GM20000 (cell line): ENCODE measurements around the gene COL4A2.
"Not testable (repeated sequence)": the region's sequence is repeated elsewhere in the genome, so short reads cannot be mapped to it uniquely, and the experiment has no call there.

Experiments used
- DNase-seq: peaks from one replicate; pipeline ENCODE4 v3.0.0; 2012; ENCODE audit warnings: low spot score
- TF ChIP-seq, protein P1 (sequence below): IDR thresholded peaks from 2 replicates; pipeline ENCODE4 v1.5.1; 2012; ENCODE audit warnings: mild to moderate bottlenecking, control low read depth; ENCODE audit errors: extremely low read depth, missing control alignments

COL4A2 gene

DNA sequence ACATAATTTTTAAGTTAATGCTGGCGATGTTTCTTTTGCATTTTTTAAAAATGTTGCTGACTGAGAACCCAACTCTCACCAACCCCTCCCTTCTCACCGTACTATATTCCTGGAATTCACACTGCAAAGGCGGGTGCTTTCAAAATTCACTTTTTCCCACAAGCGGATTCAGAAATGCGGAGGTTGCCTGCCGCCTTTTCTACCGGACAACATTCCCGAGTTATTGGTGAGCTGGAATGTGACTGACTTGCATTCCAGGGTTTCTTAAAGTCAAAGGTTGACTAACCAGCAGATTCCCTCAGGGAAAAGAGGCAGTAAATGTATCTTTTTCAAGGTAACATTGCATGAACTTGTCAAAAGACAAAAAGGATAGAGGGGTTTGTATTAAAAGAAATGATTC is 141.1 kb downstream of the COL4A2 start:
- TF ChIP-seq, protein P1, sequence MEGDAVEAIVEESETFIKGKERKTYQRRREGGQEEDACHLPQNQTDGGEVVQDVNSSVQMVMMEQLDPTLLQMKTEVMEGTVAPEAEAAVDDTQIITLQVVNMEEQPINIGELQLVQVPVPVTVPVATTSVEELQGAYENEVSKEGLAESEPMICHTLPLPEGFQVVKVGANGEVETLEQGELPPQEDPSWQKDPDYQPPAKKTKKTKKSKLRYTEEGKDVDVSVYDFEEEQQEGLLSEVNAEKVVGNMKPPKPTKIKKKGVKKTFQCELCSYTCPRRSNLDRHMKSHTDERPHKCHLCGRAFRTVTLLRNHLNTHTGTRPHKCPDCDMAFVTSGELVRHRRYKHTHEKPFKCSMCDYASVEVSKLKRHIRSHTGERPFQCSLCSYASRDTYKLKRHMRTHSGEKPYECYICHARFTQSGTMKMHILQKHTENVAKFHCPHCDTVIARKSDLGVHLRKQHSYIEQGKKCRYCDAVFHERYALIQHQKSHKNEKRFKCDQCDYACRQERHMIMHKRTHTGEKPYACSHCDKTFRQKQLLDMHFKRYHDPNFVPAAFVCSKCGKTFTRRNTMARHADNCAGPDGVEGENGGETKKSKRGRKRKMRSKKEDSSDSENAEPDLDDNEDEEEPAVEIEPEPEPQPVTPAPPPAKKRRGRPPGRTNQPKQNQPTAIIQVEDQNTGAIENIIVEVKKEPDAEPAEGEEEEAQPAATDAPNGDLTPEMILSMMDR, result no peak
- no peak for DNase-seq

DNA sequence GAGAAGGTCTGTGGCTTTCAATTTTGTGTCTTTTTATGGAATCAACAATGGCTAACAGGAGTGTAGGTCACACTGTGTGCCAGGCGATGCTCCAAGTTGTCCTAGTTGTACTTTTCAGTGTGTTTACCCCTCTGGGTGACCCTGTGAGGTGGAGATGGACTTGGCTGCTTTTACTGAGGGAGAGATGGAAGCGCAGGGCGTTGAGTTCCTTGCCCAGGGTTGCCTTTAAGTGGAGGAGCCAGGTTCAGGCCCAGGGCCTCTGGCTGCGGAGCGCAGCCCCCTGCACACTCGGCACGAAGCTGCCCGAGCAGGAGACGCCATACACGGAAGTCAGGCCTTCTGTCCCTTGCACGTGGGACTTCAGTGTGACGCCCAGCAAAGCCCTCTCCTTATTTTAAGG is 141.6 kb downstream of the COL4A2 start:
- no peak for DNase-seq
- TF ChIP-seq, protein P1, result no peak

DNA sequence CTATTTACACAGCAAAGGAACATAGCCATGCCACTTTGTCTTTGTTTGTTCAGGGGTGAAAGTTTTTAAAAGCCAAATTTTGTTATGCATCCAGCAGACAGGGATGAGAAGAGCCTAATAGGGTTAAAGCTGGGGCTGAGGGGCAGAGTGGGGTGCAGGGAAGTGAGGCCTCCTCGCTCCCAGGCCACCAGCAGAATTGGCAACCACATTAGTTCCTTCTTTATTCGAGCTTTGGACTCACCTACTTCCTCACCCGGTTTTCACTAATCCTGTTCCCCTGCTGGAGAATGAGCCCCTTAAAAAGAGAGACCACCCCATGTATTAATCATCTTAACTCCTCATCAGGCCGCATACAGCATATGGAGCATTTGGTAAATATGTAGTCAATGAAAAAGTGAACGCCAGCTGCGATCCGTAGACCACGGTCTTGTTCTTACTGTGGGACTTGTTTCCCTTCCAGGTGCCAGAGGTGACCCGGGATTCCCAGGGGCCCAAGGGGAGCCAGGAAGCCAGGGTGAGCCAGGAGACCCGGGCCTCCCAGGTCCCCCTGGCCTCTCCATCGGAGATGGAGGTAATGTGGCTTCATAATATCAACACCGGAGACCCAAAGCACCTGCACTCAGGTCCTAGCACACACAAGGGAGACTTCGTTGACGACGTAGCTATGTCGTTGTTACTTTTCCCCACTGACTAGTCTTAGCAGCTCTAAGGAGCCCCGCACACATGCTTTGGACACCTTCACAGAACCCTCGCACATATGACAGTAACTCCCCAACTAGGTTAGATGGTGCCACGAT is 142.3 kb downstream of the COL4A2 start:
- TF ChIP-seq, protein P1, result no peak
- no peak for DNase-seq

DNA sequence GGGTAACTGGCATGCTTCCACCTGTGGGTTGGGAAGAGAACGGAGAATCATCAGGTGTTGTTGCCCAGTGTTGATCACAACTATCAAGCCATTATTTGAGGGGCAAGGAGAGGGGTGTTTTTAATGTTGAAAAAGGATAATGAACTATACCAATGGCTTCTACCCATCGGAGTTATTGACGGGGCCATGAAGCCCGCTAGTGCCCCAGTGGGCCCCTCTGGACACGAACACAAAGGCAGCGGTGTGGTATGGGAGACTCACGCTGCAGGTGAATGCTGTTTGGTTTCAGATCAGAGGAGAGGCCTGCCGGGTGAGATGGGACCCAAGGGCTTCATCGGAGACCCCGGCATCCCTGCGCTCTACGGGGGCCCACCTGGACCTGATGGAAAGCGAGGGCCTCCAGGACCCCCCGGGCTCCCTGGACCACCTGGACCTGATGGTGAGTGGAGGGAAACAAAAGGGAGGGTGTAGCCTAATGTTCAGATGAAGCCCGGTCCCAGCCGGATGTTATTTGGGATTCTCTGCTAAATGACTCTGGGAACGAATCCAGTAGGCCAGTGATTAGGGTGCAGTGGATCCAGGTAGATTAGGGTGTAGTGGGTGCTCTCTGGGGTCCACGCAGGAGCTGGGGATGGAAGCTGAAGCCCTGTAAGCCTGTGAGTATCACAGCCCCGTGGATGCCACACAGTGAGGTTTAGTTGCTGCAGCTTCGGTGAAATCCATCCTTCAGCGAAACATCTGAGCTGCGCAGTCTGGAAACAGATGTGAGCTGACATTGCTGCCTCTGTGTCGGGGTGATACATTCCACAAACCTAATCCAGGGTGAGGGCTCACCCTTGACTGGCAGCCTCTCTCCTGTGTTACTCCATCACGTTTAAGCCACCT is 143.2 kb downstream of the COL4A2 start:
- TF ChIP-seq, protein P1, result no peak

DNA sequence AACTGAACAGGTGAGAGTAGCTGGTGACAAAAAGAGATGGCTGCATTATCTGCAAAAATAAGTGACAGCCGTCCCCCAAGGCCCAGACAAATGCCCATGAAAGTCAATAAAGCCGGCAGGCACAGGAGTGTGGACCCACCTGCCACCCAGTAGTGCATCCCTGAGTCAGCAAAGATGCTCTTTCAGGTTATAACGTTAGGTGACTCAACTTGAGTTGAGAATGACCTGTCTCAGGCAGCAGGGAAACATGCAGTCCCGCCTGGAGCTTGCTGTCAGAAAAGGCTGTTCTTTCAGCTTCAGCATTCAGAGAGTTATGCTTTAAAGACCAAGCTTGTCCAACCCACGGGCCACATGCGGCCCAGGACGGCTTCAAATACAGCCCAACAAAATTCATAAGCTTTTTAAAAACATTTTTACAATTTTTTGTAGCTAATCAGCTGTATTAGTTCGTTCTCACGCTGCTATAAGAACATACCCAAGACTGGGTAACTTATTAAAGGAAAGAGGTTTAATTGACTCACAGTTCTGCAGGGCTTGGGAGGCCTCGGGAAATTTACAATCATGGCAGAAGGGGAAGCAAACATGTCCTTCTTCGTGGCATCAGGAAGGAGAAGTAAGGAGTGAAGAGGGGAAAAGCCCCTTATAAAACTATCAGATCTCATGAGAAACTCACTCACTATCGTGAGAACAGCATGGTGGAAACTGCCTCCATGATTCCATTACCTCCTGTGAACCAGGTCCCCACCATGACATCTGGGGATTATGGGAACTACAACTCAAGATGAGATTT is 144.1 kb downstream of the COL4A2 start:
- TF ChIP-seq, protein P1, result no peak

More for the DNA sequence above, 143.2 kb downstream of the COL4A2 start:
- DNase-seq, result no peak

DNA sequence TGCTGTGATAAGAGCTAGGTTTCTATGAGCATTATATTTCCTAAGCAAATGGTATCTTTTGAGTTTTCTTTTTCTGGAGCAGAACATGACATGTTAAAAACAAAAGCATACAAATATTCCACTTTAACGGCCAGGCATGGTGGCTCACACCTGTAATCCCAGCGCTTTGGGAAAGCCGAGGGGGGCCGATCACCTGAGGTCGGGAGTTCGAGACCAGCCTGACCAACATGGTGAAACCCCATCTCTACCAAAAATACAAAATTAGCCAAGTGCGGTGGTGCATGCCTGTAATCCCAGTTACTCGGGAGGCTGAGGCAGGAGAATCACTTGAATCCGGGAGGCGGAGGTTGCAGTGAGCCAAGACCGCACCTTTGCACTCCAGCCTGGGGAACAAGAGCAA is 146.0 kb downstream of the COL4A2 start:
- not testable (repeated sequence) for DNase-seq

More for the DNA sequence above, 144.1 kb downstream of the COL4A2 start:
- DNase-seq, result no peak

DNA sequence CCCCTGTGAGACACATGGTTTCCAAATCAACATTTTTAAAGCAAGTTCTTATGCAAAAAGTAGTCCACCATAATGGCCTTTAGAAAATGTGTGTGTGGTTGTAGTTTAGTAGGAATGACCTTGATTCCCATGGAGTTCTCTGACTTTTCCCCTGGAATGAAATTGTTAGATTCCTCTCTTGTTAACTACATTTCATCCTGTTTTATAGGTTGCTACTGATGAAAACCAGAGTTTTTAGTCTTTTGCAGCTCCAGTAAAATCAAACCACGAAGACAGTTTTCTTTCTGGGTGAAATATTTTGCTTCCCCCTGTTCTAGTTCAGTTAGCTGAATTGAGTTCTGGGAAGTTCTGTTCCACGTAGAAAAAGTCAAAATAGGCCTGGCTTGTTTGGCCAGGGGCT is 146.7 kb downstream of the COL4A2 start:
- no peak for DNase-seq
- TF ChIP-seq, protein P1, result no peak
